GM12872 (cell line): ENCODE measurements around the gene TSKS.

ENCODE experiments used
- CTCF ChIP-seq: IDR thresholded peaks from 3 replicates; pipeline ENCODE4 v1.5.1; 2011; ENCODE audit warnings: low read depth, mild to moderate bottlenecking, low read length, moderate library complexity; ENCODE audit not compliant: insufficient read depth

Gene TSKS

DNA sequence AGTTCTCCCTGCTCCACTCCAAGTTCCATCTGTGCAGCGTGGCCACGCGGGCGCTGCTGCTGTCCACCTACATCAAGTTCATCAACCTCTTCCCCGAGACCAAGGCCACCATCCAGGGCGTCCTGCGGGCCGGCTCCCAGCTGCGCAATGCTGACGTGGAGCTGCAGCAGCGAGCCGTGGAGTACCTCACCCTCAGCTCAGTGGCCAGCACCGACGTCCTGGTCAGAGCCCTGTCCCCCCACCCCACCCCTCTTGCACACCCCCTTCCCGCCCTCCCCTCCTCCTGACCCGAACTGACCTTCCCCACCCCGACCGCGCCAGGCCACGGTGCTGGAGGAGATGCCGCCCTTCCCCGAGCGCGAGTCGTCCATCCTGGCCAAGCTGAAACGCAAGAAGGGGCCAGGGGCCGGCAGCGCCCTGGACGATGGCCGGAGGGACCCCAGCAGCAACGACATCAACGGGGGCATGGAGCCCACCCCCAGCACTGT, 38.3 kb upstream of the TSKS start:
- TF ChIP-seq CTCF = no peak

- no peak for TF ChIP-seq CTCF
Measured at GRCh38 chr19:49800771-49801170, 37.7 kb upstream of the TSKS start.

DNA sequence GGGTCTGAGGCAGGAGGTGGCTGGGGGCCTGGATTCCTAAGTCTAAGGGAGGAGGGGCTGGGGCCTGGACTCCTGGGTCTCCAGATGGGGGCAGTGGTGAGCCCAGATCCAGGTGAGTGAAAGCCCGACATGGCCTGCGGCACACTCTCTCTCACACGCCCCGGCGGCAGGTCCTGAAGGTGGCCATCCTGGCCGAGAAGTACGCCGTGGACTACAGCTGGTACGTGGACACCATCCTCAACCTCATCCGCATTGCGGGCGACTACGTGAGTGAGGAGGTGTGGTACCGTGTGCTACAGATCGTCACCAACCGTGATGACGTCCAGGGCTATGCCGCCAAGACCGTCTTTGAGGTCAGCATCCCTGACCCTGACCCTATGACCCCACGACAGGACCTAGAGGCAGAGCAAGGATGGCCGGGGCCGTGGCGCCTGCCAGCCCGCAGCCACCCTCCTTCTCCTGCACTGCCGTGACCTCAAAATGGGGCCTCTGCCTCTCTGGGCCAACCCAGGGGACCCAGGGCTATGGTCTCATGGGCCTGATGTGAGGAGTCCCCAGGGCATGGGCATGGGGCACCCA, 36.8 kb upstream of the TSKS start:
- peak; percentile 31; the same call in 2 of the 3 replicates for TF ChIP-seq CTCF

- no peak for TF ChIP-seq CTCF
Measured at GRCh38 chr19:49799271-49799797, 36.2 kb upstream of the TSKS start.

DNA sequence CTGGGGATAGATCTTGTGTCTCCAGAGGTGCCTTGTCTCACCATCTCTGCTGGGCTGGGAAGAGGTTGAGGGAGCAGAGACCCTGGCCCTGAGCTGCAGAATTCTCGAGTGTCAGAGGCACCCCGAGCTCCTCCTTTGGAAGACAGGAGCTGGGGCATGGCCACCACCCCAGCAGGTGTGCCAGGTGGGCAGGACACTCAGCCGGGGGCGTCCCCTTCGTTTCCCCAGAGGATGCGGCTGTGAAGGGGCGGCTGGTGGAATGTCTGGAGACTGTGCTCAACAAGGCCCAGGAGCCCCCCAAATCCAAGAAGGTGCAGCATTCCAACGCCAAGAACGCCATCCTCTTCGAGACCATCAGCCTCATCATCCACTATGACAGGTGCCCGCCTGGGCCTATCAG, 35.5 kb upstream of the TSKS start:
- no peak for TF ChIP-seq CTCF

DNA sequence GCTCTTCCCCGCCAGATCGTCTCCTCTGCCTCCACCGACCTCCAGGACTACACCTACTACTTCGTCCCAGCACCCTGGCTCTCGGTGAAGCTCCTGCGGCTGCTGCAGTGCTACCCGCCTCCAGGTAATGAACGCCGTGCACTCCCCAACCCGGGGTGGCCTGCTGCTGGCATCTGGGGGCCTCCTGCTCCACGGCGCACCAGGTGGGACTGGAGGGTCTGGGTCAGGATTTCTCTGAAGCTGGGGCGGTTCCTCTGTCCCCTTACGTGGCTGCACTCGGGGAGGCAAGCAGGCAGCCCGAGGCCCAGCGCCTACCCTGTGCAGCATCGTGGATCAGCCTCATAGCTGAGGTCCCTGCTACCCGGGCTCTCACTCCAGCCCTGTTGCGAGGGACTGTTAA, 32.5 kb upstream of the TSKS start:
- TF ChIP-seq CTCF = no peak

DNA sequence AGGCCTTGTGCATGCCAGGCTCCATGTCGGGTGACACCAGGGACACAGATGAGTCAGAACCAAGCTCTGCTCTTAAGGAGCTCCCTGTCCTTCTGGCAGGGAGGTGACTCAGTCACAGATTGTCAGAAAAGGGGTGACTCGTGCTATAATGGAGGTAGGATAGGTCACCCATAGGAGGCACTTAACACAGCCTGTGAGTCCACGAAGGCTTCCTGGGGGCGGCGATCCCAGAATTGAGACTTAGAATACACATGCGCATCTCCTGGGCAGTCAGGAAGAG, 30.4 kb upstream of the TSKS start:
- TF ChIP-seq CTCF = no peak
